ENCODE measurements around the gene DRGX.

DRGX gene

GRCh38 chr10:49397036-49397999, 1.4 kb upstream of the DRGX start:
- TF ChIP-seq ZNF274 (IDR thresholded peaks at IDR 0.05; ENCODE audit: low read depth, low read length), result no peak
- H3K4me3 ChIP-seq (ENCODE audit: low read length), result no peak overlapping the region

DNA sequence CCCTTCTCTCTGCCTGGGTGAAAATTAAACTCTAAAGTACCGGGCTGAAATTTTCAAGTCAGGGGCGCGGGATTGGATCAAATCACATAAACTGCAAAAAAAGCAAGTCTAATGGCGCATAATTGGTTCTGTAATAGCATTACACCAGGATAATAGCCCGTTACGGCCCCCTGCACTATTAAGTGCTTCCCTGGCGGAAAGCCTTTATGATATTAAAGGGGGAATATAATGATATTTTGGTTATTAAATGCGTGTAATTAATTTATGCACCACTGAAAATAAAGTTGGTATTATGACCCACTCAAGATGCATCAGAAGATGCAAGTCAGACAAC, 744 bp upstream of the DRGX start:
- TF ChIP-seq ZNF274 (IDR thresholded peaks at IDR 0.05; ENCODE audit: low read depth, low read length), result no peak
- H3K4me3 ChIP-seq (ENCODE audit: low read length), result no peak overlapping the region

DNA sequence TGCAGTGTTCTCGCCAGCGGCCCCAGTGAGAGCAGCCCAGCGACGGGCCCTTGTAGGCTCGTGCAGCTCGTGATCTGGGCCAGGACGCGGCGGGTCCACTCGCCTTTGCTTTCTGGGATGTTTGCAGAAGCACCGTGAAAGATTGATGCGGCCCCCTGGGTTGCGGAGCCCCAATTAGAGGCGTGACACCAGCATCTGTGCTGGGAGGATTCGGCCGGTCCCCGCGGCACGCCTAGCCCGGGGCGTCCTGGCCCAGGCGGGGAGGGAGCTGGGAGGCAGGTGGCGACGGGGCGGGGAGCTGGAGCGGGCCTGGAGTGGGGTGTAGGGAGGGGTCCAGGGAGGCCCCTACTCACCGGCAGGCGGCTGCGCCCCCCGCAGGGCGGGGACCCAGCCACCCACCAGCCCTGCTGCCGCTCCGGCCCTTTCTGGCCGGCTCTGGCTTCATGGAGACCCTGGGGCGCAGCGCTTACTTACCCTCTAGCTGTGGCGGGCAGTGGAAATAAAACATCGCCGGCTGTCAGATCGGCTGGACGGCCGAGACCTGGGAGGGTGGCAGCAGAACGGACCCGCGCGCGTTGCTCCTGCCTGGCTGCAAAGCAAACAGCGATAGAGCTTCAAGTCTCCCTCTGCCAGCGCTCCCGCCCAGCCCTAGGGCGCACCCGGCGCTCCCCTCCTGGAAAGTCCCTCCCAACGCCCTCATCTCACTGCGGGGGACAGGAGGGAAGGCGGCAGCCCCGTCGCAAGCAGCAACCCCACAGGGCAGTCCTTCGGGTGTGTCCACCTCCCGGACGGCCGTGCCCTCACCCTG, 752 bp downstream of the DRGX start:
- no peak for TF ChIP-seq ZNF274 (IDR thresholded peaks at IDR 0.05; ENCODE audit: low read depth, low read length)
- no peak overlapping the region for H3K4me3 ChIP-seq (ENCODE audit: low read length)

DNA sequence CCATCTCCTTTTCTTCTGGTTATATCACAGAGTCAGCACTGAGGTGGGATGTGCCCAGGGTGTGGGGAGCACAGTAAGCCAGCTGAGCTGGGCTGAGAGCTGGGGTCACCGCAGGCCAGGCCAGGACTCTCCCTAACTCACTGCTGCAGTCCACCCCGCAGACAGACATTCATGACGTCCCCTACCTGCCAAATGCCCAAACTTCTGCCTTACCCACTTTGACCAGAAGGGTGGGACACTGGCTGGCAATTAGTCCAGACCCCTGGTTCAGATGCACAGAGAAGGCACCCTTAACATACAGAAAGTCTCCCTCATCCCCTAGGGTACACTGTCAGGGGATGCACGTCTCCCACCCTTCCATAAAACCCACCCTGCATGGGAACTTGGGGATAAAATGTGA, 2.1 kb downstream of the DRGX start:
- no peak for TF ChIP-seq ZNF274 (IDR thresholded peaks at IDR 0.05; ENCODE audit: low read depth, low read length)
- no peak overlapping the region for H3K4me3 ChIP-seq (ENCODE audit: low read length)

GRCh38 chr10:49393301-49393700, 2.6 kb downstream of the DRGX start:
- no peak for TF ChIP-seq ZNF274 (IDR thresholded peaks at IDR 0.05; ENCODE audit: low read depth, low read length)
- no peak overlapping the region for H3K4me3 ChIP-seq (ENCODE audit: low read length)

DNA sequence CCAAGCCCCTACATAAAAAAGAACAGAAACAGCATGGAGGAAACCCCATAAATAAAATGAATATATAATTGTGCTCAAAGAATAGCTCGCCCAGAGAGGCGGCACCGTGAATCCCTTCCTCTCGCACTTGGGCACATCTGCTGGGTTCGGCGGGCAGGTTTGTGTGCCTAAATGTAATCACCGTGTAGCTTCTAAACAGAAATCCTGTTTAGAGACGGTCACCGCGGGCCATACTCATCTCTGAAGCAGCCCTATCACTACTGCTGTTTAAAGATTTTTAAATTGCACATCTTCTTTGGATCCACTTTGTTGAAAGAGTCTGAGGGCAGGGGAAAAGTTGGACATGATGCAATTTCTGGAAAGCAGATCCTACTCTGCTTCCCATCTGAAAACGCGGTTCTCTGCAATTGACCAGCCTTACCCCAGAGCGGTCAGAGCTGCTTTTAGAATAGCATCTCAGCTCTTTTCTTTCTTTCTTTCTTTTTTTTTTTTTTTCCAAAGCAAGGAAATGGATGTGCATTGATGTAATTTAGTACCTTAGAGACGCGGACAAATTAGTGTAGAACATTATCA, 6.4 kb downstream of the DRGX start:
- no peak overlapping the region for H3K4me3 ChIP-seq (ENCODE audit: low read length)
- no peak for TF ChIP-seq ZNF274 (IDR thresholded peaks at IDR 0.05; ENCODE audit: low read depth, low read length)

DNA sequence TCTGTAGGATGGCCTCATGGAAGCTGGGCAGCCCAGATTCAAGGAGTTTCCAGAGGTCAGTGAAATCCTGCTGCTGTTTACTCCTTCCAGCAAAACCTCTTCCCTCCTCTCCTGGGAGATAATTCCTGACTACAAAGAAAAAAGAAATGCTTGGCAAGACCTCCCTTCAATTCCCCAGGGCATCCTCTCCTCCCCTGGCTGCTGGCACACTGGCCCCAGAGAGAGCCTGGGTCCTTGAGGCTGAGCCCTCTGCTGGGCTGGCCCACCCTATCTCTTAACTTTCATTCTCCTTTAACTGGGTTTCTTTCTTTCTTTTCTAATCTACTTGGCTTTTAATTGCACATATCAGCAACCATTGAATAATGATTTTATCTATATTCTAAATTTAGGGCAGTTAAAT, 7.7 kb downstream of the DRGX start:
- TF ChIP-seq ZNF274 (IDR thresholded peaks at IDR 0.05; ENCODE audit: low read depth, low read length), result no peak
- H3K4me3 ChIP-seq (ENCODE audit: low read length), result no peak overlapping the region

GRCh38 chr10:49387071-49387470, 8.8 kb downstream of the DRGX start:
- TF ChIP-seq ZNF274 (IDR thresholded peaks at IDR 0.05; ENCODE audit: low read depth, low read length), result no peak
- no peak overlapping the region for H3K4me3 ChIP-seq (ENCODE audit: low read length)

DNA sequence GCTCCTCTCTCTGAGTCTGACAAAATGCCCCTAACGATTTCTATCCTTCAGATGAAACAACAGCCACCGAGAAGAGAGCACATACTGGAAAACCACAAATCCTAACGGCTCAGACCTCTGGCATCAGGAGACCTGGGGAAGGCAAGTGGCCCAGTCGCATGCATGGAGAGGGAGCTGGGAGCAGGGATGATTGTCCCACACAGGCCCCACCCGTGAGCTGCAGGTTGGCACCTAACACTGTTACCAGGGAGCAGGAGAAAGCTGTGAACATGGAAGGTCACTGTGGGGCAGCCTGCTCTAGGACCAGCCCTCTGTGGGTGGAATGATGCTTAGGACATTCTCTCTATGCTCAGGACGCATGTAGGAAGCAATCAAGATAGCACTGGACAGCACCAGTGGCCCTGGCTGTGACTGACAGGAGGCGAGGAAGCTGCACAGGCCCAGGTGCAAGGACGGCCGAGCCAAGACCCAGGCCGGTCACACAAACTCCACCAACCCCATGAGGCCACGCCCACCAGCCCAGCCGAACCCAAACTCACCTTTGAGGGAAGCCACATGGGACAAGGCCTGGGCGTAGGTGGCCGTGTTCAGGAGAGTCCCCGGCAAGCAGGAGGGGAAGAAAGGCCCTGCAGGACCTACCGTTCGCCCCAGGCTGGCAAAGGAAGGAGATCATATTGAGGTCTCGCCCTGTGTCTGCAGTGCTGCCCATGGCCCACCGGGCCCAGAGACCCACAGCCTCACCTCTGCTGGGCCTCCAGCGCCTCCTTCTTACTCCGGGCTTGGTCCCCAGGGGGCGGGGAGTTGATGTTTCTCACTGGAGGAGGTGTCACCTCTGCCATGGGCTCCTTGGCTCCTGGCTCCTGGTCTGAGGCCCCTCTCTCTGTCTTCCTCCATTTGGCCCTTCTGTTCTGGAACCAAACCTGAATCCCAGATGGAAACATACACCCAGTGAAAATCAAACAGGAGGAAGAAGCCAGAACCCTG, 9.7 kb downstream of the DRGX start:
- no peak for TF ChIP-seq ZNF274 (IDR thresholded peaks at IDR 0.05; ENCODE audit: low read depth, low read length)
- H3K4me3 ChIP-seq (ENCODE audit: low read length), result no peak overlapping the region

DNA sequence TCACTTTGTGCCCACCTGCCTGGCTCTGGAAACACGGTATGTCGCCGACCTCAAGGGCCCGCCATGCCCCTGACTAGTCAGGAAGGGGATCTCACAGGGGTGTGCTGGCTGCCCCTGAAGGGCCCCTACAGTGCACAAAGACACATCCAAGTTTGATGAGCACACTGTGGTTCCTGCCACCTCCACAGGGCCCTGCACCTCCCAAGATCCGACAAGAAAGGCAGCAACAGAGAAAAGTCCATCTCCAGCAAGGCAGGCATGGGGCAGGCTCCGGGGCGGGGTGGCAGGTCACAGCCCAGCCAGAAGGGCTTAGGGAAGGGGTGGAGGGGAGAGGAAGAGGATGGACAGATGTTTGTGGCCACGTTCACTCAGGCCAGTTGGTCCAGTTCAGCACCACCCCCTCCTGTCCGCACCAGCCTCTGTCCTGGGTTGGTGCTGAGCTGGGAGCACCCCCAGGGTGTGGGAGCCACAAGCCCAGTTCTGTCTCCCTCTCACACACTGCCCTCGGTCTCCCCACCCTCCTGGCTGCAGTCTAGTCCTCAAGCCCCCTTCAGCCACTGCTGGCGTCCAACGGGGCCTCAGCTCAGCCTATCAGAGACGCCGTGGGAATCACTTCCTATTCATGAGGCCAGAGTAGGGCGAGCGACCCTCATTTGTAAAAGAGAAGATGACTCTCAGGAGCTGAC, 11.5 kb downstream of the DRGX start:
- H3K4me3 ChIP-seq (ENCODE audit: low read length), result no peak overlapping the region
- no peak for TF ChIP-seq ZNF274 (IDR thresholded peaks at IDR 0.05; ENCODE audit: low read depth, low read length)

DNA sequence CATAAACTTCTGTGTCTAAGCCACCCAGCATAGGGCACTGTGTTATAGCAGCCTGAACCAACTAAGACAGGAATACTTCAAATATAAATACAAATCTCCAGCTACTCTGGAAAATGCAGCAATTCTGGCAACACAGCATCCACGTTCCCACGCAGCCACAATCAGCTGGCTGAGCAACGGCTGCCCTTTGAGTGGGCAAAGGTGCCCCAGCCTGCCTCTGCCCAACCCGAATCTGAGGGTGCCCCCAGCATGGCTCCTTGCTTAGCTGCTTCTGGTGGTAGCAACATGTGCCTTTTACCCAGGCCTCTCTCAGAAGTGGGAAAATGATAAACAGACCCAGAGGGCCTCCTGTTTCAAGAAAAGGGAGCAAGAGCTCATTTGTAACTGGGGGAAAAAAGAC, 12.0 kb downstream of the DRGX start:
- TF ChIP-seq ZNF274 (IDR thresholded peaks at IDR 0.05; ENCODE audit: low read depth, low read length), result no peak
- no peak overlapping the region for H3K4me3 ChIP-seq (ENCODE audit: low read length)

DNA sequence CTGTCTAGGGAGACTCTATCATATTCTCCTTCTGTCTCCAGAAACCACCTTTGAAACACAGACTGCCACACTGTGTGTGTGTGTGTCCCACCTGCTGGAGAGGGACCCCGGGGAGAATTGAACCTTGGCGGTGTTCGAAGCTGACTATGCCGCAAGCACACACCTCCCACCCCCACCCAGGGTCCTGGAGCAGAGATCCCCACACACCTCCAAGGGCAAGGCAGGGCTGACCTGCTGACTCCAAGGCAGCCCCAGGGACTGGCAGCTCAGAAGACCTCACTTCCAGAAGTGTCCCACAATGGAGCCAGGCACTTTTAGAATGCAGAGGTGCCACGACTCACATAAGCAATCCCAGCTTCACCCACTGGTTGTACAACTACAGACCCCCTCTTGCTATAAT, 13.1 kb downstream of the DRGX start:
- no peak overlapping the region for H3K4me3 ChIP-seq (ENCODE audit: low read length)
- no peak for TF ChIP-seq ZNF274 (IDR thresholded peaks at IDR 0.05; ENCODE audit: low read depth, low read length)

- TF ChIP-seq ZNF274 (IDR thresholded peaks at IDR 0.05; ENCODE audit: low read depth, low read length), result no peak
- no peak overlapping the region for H3K4me3 ChIP-seq (ENCODE audit: low read length)
These were observed 13.7 kb downstream of the DRGX start for GRCh38 chr10:49382226-49382625.

Measured in GM08714 (cell line).